ENCODE data around the gene SLC4A11. TPM values are rescaled to one million over a fixed set of nuclear protein-coding genes. Genes with fewer than 3 reads are reported as not detected.

SLC4A11 gene
- total and polyA plus RNA-seq, 2 experiments from 2014 or later, result 14.8 to 17.1 TPM

GRCh38 chr20:3194617-3195280, 44.2 kb downstream of the SLC4A11 start (continued):
- no peak for TF ChIP-seq CTCF (conservative IDR thresholded peaks at IDR 0.05; ENCODE audit: low read depth in 2 of 2)
- TF ChIP-seq EZH2phosphoT487 (IDR thresholded peaks at IDR 0.05; ENCODE audit: unreplicated experiment), result no peak
- no peak for TF ChIP-seq ETS1 (IDR thresholded peaks at IDR 0.05)
- no peak for TF ChIP-seq JUNB (IDR thresholded peaks at IDR 0.05; ENCODE audit: unreplicated experiment)
- TF ChIP-seq ZNF462 (CRISPR knock-in tag; IDR thresholded peaks at IDR 0.05), result no peak

All from GM23338 (cell line).